SH-SY5Y (cell line): ENCODE results near the gene IL20RB.

Experiments
- GATA2 ChIP-seq: IDR thresholded peaks from 2 replicates; pipeline ENCODE4 v1.6.1; 2011; ENCODE audit warnings: mild to moderate bottlenecking, low read depth, low read length
- GATA3 ChIP-seq: IDR thresholded peaks from 2 replicates; pipeline ENCODE4 v1.6.1; 2011; ENCODE audit warnings: low read depth, mild to moderate bottlenecking, low read length, moderate library complexity

The IL20RB gene, protein sequence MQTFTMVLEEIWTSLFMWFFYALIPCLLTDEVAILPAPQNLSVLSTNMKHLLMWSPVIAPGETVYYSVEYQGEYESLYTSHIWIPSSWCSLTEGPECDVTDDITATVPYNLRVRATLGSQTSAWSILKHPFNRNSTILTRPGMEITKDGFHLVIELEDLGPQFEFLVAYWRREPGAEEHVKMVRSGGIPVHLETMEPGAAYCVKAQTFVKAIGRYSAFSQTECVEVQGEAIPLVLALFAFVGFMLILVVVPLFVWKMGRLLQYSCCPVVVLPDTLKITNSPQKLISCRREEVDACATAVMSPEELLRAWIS

DNA sequence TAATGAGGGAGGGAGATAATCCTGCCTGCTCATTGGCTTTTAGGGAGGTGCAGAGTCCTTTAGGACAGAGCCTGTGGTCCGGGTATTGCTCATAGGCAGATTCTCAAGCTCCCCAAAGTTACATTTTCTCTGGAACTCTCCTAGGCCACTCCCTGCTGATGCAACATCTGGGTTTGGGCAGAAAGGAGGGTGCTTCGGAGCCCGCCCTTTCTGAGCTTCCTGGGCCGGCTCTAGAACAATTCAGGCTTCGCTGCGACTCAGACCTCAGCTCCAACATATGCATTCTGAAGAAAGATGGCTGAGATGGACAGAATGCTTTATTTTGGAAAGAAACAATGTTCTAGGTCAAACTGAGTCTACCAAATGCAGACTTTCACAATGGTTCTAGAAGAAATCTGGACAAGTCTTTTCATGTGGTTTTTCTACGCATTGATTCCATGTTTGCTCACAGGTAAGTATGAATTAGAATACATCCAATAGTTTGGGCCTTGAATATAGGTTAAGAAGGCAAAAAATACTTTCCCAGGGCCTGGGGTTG lies at the start of gene IL20RB:
IL20RB (plus strand) TSS at position 233 of the 538 bp plus-strand sequence; CDS start at position 364, 131 bp downstream.
- TF ChIP-seq GATA3 (no peak), GATA2 (no peak)

DNA sequence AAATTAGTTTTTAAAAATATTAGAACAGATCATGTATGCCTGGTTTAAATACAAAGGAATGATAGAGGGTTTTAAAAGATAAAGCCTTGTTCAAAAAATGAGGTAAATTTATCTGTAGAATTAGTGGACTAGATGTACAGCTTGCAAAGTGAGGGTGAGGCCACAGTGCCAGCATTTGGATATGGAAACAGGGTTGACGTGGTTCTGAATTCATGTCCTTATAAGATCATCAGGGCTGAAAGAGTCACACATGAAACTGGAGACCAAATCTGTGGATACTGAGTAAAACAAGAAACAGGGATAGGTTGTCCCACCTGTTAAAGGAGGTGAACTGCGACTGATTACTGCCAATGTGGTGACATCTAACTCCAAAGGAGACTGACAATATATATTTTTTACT lies 49.5 kb upstream of the IL20RB start:
- TF ChIP-seq GATA3 (no peak), GATA2 (no peak)

DNA sequence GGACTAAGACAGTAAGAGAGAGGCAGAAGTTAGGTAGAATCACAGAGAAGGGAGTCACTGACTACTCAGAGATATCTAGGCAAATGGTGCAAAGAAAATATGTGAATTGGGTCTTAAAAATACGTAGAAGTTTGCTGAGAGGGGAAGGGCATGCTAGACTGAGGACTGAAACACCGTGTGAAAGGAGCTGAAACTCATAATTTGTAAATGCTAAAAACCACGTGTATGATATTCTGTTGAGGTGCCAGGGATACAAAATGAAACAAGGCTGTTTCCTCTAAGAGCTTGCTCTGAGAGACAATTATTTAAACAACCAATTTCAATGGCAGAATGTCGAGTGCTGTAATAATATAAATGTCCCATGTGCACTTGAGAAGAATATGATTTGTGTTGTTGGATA lies 48.6 kb upstream of the IL20RB start:
- TF ChIP-seq GATA3 (no peak), GATA2 (no peak)

DNA sequence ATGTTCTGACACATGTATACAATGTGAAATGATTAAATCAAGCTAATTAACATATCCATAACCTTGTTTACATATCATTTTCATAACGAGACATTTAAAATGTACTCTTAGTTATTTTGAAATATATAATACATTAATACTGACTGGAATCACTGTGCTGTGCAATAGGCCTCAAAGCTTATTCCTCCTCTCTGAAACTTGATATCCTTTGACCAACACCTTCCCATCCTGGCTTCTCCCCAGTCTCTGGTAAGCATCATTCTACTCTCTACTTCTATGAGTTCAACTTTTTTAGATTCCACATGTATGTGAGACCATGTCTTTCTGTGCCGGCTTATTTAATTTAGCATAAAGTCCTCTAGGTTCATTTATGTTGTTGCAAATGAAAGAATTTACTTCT lies 47.1 kb upstream of the IL20RB start:
- TF ChIP-seq GATA2, result no peak
- TF ChIP-seq GATA3, result no peak

DNA sequence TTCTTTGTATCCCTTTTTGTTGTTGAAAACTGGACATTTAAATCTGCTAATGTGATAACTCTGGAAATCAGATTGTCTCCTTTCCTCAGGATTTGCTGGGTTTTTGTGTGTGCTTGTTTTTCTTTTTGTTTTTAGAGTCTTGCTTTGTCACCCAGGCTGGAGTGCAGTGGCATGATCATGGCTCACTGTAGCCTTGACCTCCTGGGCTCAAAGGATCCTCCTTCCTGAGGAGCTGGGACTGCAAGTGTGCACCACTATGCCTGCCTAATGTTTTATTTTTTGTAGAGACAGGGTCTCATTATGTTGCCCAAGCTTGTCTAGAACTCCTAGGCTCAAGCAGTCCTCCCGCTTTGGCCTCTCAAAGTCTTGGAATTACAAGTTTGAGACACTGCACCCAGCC lies 44.6 kb upstream of the IL20RB start:
- TF ChIP-seq GATA3 (no peak), GATA2 (no peak)

DNA sequence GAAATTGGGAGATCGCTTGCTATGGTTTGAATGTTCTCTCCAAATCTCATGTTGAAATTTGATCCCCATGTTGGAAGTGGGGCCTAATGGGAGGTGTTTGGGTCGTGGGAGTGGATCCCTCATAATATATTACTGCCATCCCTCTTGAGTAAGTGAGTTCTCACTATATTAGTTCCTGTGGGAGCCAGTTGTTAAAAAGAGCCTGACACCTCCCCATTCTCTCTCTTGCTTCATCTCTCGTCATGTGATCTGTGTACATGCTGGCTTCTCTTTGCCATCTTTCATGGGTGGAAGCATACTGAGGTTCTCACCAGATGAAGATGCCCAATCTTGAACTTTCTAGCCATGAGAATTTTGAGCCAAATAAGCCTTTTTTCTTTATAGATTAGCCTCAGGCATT lies 43.0 kb upstream of the IL20RB start:
- TF ChIP-seq GATA3, result no peak

DNA sequence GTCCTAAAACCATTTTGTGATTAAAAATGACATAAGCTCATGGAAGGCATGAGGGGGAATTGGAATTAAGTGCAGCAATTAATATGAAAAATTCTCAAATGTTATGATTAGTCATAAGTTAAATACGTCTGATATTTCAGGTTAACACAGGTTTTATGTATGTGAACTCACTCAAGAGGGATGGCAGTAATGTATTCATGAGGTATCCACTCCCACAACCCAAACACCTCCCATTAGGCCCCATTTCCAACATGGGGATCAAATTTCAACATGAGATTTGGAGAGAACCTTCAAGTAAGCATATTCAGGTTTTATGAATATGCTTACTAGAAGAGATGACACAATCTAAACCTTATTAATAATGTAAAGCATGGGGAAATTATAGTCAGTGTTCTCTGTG lies 41.6 kb upstream of the IL20RB start:
- no peak for TF ChIP-seq GATA3
- TF ChIP-seq GATA2, result no peak

DNA sequence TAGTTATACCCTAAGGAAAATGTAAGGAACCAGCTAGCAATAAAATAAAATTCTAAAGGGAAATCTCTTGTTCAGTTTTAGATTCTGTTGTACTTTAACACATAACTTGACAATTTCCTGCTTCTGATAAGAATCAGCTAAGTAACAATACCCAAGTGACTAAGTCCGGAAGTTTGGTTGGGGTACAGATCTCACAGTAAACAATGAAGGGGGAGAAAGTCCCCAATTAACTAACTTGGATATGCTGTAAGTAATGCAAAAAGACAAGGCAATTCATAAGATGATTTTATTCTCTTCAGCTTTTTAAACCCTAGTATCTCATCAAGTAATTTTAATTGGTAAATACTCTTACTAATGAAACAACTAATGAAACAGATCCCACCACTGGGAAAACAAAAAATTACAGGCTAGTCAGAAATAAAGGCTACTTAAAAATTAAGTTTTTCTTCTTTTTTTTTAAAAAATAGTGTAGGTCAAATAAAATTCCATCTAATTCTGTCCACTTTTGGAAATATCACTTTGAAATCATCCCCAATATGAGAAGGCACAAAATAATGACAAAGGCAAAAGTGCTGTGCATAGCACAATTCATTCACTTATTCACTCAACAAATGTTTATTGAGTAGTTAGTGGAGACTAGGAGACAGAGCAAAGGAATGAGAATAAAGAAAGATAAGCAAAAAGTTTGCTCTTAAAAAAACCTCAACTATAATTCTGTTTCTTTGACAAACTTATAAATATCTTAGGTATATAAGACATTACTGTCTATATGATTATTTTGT lies 37.8 kb upstream of the IL20RB start:
- TF ChIP-seq GATA3 (no peak), GATA2 (no peak)

DNA sequence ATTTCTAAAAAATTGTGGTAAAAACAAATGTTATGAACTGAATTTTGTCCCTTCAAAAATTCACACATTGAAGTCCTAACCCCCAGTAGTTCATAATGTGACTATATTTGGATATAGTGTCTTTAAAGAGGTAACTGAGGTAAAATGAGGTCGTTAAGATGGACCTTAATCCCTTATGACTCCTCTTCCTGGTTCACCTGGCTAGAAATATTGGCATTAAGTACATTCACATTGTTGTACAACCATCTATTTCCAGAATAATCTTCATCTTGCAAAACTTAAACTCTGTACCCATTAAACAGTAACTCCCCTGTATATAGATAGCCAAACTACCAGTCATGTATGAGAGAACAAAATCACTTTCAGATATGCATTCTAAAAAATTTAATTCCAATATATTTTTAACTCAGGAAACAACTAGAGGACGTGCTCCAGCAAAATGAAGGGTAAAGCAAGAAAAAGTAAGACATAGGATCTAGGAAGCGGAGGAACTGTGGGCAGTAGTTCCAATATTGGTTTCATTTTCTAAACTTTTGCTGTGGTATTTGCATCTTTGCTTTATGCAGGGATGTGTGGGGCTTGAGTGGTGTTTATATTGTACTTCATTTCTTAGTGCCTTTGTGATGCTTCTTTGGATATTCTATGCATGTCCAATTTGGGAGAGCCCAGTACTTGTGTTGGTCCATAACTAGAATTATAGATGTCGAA lies 36.7 kb upstream of the IL20RB start:
- TF ChIP-seq GATA2 (no peak), GATA3 (no peak)

DNA sequence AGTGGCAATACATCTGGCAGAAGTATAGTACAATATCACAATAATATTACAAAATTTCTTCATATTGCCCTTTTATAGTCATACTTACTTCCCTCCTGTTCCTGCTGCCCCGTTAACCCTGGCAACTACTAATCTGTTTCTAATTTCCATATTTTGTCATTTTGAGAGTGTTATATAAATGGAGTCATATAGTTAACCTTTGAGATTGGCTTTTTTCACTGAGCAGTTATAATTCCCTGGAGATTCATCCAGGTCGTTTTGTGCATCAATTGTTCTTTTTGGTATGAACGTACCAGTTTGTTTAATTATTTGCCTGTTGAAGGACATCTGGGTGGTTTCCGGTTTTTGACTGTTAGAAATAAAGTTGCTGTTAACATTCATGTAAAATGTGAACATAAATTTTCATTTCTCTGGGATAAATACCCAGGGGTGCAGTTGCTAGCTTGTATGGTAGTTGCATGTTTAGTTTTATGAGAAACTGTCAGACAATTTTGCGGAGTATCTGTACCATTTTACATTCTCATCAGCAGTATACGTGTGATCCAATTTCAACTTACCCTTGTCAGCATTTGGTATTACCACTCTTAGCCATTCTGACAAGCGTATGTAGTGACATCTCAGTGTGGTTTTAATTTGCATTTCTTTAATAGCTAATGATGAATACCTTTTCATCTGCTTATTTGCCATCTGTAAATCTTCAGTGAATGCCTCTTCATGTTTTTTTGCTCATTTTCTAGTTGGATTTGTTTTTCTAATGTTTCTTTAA lies 32.2 kb upstream of the IL20RB start:
- TF ChIP-seq GATA3, result no peak
- TF ChIP-seq GATA2, result no peak

DNA sequence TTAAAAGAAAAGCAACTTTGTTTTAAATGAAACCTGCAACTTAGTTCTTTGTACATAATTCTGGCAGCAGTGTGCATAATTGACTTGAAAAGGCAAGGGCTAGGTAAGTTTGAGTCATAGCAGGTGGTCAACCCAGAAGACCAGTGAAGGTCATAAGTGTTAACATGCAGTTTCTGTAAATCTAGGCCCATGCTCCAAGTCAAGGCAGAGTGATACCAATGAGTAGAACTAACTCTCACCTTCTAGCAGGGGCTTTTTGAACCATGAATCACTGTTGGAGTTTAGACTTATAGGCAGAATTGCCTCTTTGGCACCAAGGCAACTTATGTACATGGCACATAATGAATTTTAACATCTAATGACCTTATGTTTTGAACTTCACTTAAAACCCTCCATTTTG lies 29.5 kb upstream of the IL20RB start:
- no peak for TF ChIP-seq GATA2
- TF ChIP-seq GATA3, result no peak

DNA sequence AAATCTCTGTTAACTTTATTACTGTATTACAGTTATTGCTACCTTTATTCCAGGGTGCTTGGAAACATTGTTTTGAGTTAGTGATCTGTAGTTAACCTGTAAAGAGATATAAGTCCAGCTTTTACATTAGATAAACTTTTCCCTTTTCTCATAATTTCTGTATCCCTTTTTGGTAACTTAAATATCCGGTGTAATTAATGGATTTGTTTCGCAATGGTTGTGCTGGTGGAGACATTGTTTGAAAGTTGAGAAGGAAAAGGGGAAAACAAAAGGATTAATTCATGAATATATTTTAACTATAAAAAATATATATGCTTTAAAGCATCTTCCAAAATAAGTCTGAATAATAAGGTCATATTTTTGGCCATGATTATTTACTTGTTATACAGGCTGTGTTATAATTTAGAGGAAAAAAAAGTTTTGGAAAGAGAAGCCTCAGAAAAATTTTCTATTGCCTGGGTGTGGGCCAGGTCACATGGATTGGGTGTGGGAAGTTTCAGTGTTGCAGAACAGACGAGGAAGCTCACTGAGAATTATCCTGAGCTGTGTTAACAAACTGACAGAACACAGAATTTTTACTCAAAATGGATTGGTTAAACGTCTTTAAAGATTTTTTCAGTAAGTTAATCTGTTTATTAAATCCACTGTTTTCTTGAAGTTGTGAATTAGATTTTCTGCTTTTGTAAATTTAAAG lies 27.7 kb upstream of the IL20RB start:
- no peak for TF ChIP-seq GATA2
- TF ChIP-seq GATA3, result no peak

DNA sequence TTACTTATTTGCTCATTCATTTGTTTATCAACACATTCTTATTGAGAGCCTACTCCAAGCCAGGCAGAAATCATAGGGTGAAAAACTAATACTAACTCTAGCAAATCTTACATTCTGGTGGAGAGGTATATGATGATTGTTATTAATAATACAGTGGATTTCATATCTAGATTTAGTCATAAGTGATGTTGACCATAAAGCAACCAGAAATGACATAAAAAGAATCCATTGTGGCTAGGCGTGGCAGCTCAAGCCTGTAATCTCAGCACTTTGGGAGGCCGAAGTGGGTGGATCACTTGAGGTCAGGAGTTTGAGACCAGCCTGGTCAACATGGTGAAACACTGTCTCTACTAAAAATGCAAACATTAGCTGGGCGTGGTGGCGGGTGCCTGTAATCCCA lies 26.2 kb upstream of the IL20RB start:
- no peak for TF ChIP-seq GATA2
- TF ChIP-seq GATA3, result no peak

DNA sequence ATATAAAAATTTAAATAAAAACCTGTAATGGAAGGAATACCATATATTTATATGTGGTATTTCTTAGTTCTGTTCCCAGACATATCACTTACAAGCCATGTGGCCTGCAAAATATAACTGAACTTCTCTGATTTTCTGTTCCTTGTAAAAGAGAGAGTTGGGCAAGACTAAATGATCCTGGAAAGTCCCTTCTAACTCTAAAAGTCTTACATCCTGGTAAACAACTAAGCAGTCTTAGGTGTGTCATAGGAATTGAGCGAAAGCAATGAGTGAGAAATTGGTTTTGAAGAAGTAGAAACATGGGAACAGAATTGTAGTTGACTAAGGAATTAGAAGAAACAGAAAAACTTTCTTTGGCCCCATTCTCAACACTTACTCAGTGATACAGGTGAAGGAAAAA lies 25.3 kb upstream of the IL20RB start:
- no peak for TF ChIP-seq GATA3
- TF ChIP-seq GATA2, result no peak
